Measurements from ENCODE around the gene MTHFD2.
A peak's percentile ranks its signal among the peaks of the same experiment; 100 is the strongest.
"Not testable (repeated sequence)": the region's sequence is repeated elsewhere in the genome, so short reads cannot be mapped to it uniquely, and the experiment has no call there.

MTHFD2 gene

GRCh38 chr2:74197049-74197448, 1.4 kb upstream of the MTHFD2 start:
- no peak for DNase-seq (ENCODE audit: low spot score)

- peak; percentile 97 for DNase-seq (ENCODE audit: low spot score)
Measured at GRCh38 chr2:74198023-74198460, 373 bp upstream of the MTHFD2 start.

GRCh38 chr2:74199275-74199701, 873 bp downstream of the MTHFD2 start:
- no peak for DNase-seq (ENCODE audit: low spot score)

- DNase-seq (ENCODE audit: low spot score) = peak; percentile 20
Measured at GRCh38 chr2:74199871-74200305, 1.5 kb downstream of the MTHFD2 start.

GRCh38 chr2:74201196-74201595, 2.8 kb downstream of the MTHFD2 start:
- DNase-seq (ENCODE audit: low spot score) = no peak

- no peak for DNase-seq (ENCODE audit: low spot score)
Measured at GRCh38 chr2:74201596-74201995, 3.2 kb downstream of the MTHFD2 start.

GRCh38 chr2:74204436-74204835, 6.0 kb downstream of the MTHFD2 start:
- no peak for DNase-seq (ENCODE audit: low spot score)

GRCh38 chr2:74205113-74205512, 6.7 kb downstream of the MTHFD2 start:
- DNase-seq (ENCODE audit: low spot score) = no peak

GRCh38 chr2:74205596-74205995, 7.2 kb downstream of the MTHFD2 start:
- DNase-seq (ENCODE audit: low spot score) = no peak

GRCh38 chr2:74206180-74206688, 7.8 kb downstream of the MTHFD2 start:
- no peak for DNase-seq (ENCODE audit: low spot score)

- no peak for DNase-seq (ENCODE audit: low spot score)
Measured at GRCh38 chr2:74212702-74213410, 14.4 kb downstream of the MTHFD2 start.

- DNase-seq (ENCODE audit: low spot score) = not testable (repeated sequence)
Measured at GRCh38 chr2:74215771-74216170, 17.4 kb downstream of the MTHFD2 start.

- no peak for DNase-seq (ENCODE audit: low spot score)
Measured at GRCh38 chr2:74216642-74217041, 18.2 kb downstream of the MTHFD2 start.

- no peak for DNase-seq (ENCODE audit: low spot score)
Measured at GRCh38 chr2:74219846-74220486, 21.6 kb downstream of the MTHFD2 start.

GRCh38 chr2:74221091-74221490, 22.7 kb downstream of the MTHFD2 start:
- DNase-seq (ENCODE audit: low spot score) = no peak

GRCh38 chr2:74221604-74222299, 23.3 kb downstream of the MTHFD2 start:
- no peak for DNase-seq (ENCODE audit: low spot score)

- no peak for DNase-seq (ENCODE audit: low spot score)
Measured at GRCh38 chr2:74222300-74222650, 23.9 kb downstream of the MTHFD2 start.

GRCh38 chr2:74223941-74224770, 25.7 kb downstream of the MTHFD2 start:
- no peak for DNase-seq (ENCODE audit: low spot score)

GRCh38 chr2:74225698-74226459, 27.5 kb downstream of the MTHFD2 start:
- no peak for DNase-seq (ENCODE audit: low spot score)

- DNase-seq (ENCODE audit: low spot score) = peak; percentile 41
Measured at GRCh38 chr2:74226648-74227213, 28.3 kb downstream of the MTHFD2 start.

- peak; percentile 56 for DNase-seq (ENCODE audit: low spot score)
Measured at GRCh38 chr2:74227646-74228045, 29.2 kb downstream of the MTHFD2 start.

Measured in iPS-NIHi11 (cell line).